Thoracic aorta (tissue), 2 donors: ENCODE data around the gene CORO1C. TPM values are rescaled to one million over a fixed set of nuclear protein-coding genes. Genes with fewer than 3 reads are reported as not detected.
A peak's percentile ranks its signal among the peaks of the same experiment; 100 is the strongest.

Experiments used
- ATAC-seq: fragments of 150-250 bp; one replicate; pipeline ENCODE4 v1.8.0; 2017; ENCODE audit warnings: low read depth; ENCODE audit not compliant: insufficient number of reproducible peaks, low FRiP score
- DNase-seq: peaks from one replicate; pipeline ENCODE4 v3.0.0-alpha.2; 2020; ENCODE audit warnings: low spot score
- H3K27ac ChIP-seq, 2 donors: fragments of 200-600 bp; sonication (generic); 1 replicate in 1 of 2; 2 replicates in 1 of 2; pipeline ENCODE4 v1.5.1; 2016; ENCODE audit warnings: mild to moderate bottlenecking in 2 of 2, moderate library complexity in 2 of 2
- H3K27me3 ChIP-seq: fragments of 200-600 bp; sonication (generic); replicated peaks from 2 replicates; pipeline ENCODE4 v1.6.0; 2016; ENCODE audit warnings: mild to moderate bottlenecking; ENCODE audit not compliant: insufficient read depth
- H3K36me3 ChIP-seq: fragments of 200-600 bp; sonication (generic); one replicate; pipeline ENCODE4 v1.5.1; 2016
- H3K4me1 ChIP-seq, 2 donors: fragments of 200-600 bp; sonication (generic); 1 replicate in 1 of 2; 2 replicates in 1 of 2; pipeline versions ENCODE4 v1.5.1 to v1.6.0; 2016; ENCODE audit warnings: low read depth in 2 of 2, mild to moderate bottlenecking in 1 of 2; ENCODE audit not compliant: control insufficient read depth in 1 of 2
- H3K4me3 ChIP-seq: fragments of 200-600 bp; sonication (generic); 2 replicates; pipeline ENCODE4 v1.5.1; 2016; ENCODE audit warnings: mild to moderate bottlenecking
- H3K9me3 ChIP-seq: fragments of 200-600 bp; sonication (generic); 2 replicates; pipeline ENCODE4 v1.5.1; 2016
- CTCF ChIP-seq: fragments of 200-600 bp; sonication (generic); IDR thresholded peaks from one replicate; pipeline ENCODE4 v1.5.1; 2019; ENCODE audit warnings: antibody characterized with exemption
- total RNA-seq, 2 donors: library from RNA; depleted of rRNA; stranded (reverse); fragments of >200 nt; gene quantifications; one replicate each; pipeline versions ENCODE4 v1.1.0 to v1.2.3, GENCODE V29; 2016

CORO1C gene
- total RNA-seq, 2 donors from 2014 or later: 157 to 208 TPM

- Histone ChIP-seq H3K4me3 (no peak overlapping the region), H3K36me3 (no peaks in the 10 kb centered on the region), H3K9me3 (no peaks in the 10 kb centered on the region), H3K27ac (no peak overlapping the region), H3K4me1 (peaks cover 0 to 11% of the 10 kb centered on the region in 2 donors), H3K27me3 (no peaks in the 10 kb centered on the region)
- DNase-seq (no peak), ATAC-seq (no peak)
- TF ChIP-seq CTCF: no peak
These were observed 120.9 kb downstream of the CORO1C start for GRCh38 chr12:108610336-108610815.

GRCh38 chr12:108609537-108610335, 121.6 kb downstream of the CORO1C start:
- Histone ChIP-seq H3K27me3 (no peaks in the 10 kb centered on the region), H3K4me1 (peaks cover 0 to 11% of the 10 kb centered on the region in 2 donors), H3K27ac (no peak overlapping the region), H3K9me3 (no peaks in the 10 kb centered on the region), H3K4me3 (no peak overlapping the region), H3K36me3 (no peaks in the 10 kb centered on the region)
- peak; percentile 37 for ATAC-seq
- TF ChIP-seq CTCF: no peak
- no peak for DNase-seq

GRCh38 chr12:108608616-108609015, 122.7 kb downstream of the CORO1C start:
- TF ChIP-seq CTCF: no peak
- ATAC-seq: no peak
- Histone ChIP-seq H3K4me3 (no peak overlapping the region), H3K27me3 (no peaks in the 10 kb centered on the region), H3K9me3 (no peaks in the 10 kb centered on the region), H3K27ac (no peak overlapping the region), H3K4me1 (peaks cover 0 to 11% of the 10 kb centered on the region in 2 donors), H3K36me3 (no peaks in the 10 kb centered on the region)
- no peak for DNase-seq

- Histone ChIP-seq H3K9me3 (no peaks in the 10 kb centered on the region), H3K27ac (no peak overlapping the region), H3K27me3 (no peaks in the 10 kb centered on the region), H3K4me3 (no peak overlapping the region), H3K36me3 (no peaks in the 10 kb centered on the region), H3K4me1 (peaks cover 0 to 11% of the 10 kb centered on the region in 2 donors)
- DNase-seq (no peak), ATAC-seq (no peak)
- TF ChIP-seq CTCF: no peak
These were observed 123.2 kb downstream of the CORO1C start for GRCh38 chr12:108607981-108608600.

- Histone ChIP-seq H3K36me3 (no peaks in the 10 kb centered on the region), H3K4me3 (no peak overlapping the region), H3K9me3 (no peaks in the 10 kb centered on the region), H3K27ac (no peak overlapping the region), H3K4me1 (peaks cover 0 to 11% of the 10 kb centered on the region in 2 donors), H3K27me3 (no peaks in the 10 kb centered on the region)
- DNase-seq (no peak), ATAC-seq (no peak)
- TF ChIP-seq CTCF: no peak
These were observed 124.8 kb downstream of the CORO1C start for GRCh38 chr12:108606492-108606891.
